Endothelial cell (in vitro differentiated cells): ENCODE data around the gene RRBP1. TPM values are rescaled to one million over a fixed set of nuclear protein-coding genes. Genes with fewer than 3 reads are reported as not detected.

Source experiments
- DNase-seq: peaks from one replicate; pipeline ENCODE4 v3.0.0; 2021; ENCODE audit warnings: low spot score
- H3K27ac Mint-ChIP-seq: one replicate; pipeline ENCODE4 v1.8.0; 2021; ENCODE audit warnings: mixed read lengths, inconsistent platforms; ENCODE audit not compliant: unreplicated experiment
- H3K27me3 Mint-ChIP-seq: one replicate; pipeline ENCODE4 v1.8.0; 2021; ENCODE audit warnings: mild to moderate bottlenecking, moderate library complexity, mixed read lengths, inconsistent platforms; ENCODE audit not compliant: unreplicated experiment
- H3K36me3 Mint-ChIP-seq: one replicate; pipeline ENCODE4 v1.8.0; 2021; ENCODE audit warnings: mild to moderate bottlenecking, low read depth, mixed read lengths, inconsistent platforms; ENCODE audit not compliant: unreplicated experiment
- H3K4me1 Mint-ChIP-seq: one replicate; pipeline ENCODE4 v1.8.0; 2021; ENCODE audit warnings: mild to moderate bottlenecking, mixed read lengths, inconsistent platforms; ENCODE audit not compliant: unreplicated experiment
- H3K4me3 Mint-ChIP-seq: one replicate; pipeline ENCODE4 v1.8.0; 2021; ENCODE audit warnings: mild to moderate bottlenecking, mixed read lengths, inconsistent platforms; ENCODE audit not compliant: unreplicated experiment
- H3K9me3 Mint-ChIP-seq: one replicate; pipeline ENCODE4 v1.8.0; 2021; ENCODE audit warnings: mixed read lengths, inconsistent platforms; ENCODE audit not compliant: unreplicated experiment
- total RNA-seq: library from RNA; stranded (reverse); fragmentation: NEBNext Ultra II Directional; extraction: Animal tissue kit (Norgen Biotek cat#: 25700); gene quantifications from one replicate; pipeline ENCODE4 v1.2.1, GENCODE V29; 2021; ENCODE audit not compliant: unreplicated experiment
- TF ChIP-seq, protein P1 (sequence below): fragments of 200-600 bp; sonication (generic); IDR thresholded peaks from one replicate; pipeline ENCODE4 v1.5.0; 2021; ENCODE audit warnings: antibody characterized with exemption; ENCODE audit not compliant: unreplicated experiment

RRBP1 gene
- total RNA-seq, 1 donor from 2014 or later = 179 TPM

DNA sequence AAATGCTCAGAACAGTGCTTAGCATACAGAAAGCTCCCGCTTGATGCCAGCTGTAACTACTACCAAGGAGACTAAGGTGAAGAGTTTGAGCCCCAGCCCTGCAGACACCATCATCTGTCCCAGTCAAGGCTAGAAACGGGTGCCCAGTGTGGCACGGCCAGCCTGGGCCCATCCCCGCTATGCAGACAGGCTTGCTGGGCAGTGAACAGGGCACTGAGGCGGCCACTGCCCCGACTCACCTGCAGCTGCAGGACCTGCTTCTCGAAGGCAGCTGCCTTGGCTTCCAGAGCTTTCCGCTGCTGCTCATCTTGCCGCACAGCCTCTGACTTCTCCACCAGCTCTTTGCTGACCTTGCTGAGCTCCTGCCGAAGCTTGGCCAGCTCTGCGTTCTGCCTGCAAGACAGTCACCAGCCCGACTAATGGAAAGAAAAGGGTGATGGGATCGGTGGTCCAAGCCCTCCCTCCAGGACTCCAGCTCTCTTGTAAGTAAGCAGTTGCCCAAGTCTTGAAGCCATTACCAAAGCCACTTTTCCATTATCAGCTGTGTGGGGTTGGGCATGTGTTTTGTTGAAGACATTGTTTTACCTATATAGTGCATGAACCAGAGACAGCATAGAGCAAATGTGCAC lies 48.7 kb downstream of the RRBP1 start:
- Mint-ChIP-seq H3K9me3 (no peaks in the 10 kb centered on the region), H3K36me3 (peaks cover 28% of the 10 kb centered on the region), H3K4me1 (no peaks in the 10 kb centered on the region), H3K27me3 (peaks cover 7% of the 10 kb centered on the region), H3K27ac (no peak overlapping the region), H3K4me3 (no peak overlapping the region)
- no peak for DNase-seq
- TF ChIP-seq, protein P1, sequence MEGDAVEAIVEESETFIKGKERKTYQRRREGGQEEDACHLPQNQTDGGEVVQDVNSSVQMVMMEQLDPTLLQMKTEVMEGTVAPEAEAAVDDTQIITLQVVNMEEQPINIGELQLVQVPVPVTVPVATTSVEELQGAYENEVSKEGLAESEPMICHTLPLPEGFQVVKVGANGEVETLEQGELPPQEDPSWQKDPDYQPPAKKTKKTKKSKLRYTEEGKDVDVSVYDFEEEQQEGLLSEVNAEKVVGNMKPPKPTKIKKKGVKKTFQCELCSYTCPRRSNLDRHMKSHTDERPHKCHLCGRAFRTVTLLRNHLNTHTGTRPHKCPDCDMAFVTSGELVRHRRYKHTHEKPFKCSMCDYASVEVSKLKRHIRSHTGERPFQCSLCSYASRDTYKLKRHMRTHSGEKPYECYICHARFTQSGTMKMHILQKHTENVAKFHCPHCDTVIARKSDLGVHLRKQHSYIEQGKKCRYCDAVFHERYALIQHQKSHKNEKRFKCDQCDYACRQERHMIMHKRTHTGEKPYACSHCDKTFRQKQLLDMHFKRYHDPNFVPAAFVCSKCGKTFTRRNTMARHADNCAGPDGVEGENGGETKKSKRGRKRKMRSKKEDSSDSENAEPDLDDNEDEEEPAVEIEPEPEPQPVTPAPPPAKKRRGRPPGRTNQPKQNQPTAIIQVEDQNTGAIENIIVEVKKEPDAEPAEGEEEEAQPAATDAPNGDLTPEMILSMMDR = no peak

DNA sequence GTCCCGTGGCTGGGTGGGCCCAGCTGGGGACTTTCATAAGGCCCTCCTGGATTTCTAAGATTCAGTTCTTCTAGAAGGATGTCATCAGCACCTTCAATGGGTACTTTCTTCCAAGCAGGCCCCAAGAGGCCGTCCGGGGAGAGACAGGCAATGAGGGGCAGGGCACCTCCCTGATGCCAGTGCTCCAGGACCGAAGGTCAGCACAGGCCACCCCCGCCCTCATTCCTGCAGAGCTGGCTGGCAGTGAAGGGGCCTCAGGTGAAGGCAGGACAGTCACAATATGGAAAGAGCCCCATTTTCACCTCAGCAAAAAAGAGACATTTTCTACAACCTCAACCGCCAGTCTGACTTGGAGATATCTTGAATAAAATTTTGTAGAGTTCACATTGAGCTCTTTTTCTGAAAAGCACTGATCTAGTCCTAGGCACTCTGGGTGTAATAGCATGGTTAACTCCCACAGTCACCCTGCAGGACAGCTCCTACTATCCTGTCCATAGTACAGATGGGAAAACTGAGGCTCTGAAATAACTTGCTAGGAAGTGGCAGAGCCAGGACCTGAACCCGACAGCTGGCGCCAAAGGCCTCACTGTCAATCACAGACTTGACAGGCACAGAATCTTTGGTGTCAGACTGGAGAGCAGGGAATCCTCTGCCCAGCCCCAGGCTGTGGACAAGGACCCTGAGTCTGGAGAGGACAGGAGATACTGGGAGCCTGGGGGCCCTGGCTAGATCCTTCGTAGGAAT lies 50.3 kb downstream of the RRBP1 start:
- no peak for DNase-seq
- TF ChIP-seq, protein P1 = no peak
- Mint-ChIP-seq H3K4me3 (no peak overlapping the region), H3K4me1 (no peaks in the 10 kb centered on the region), H3K36me3 (peaks cover 35% of the 10 kb centered on the region), H3K27me3 (peaks cover 10% of the 10 kb centered on the region), H3K27ac (no peak overlapping the region), H3K9me3 (no peaks in the 10 kb centered on the region)

DNA sequence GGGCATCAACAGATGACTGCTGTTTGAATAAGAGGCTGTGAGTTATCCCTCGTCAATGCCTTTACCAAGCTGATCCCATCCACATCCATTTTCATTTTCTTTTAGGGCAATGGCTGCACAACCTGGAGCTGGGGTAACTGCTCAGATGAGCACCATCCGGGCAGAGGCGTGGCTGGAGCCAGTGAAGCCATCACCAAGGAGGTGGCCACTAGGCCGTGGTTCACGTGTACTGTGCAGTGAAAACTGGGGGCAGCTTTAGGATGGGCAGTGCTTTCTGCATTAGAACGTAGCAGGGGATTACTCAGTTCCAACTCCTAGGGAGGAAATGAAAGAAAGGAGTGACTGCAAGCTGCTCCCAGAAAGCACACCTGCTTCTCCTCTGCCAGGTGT lies 51.2 kb downstream of the RRBP1 start:
- H3K36me3 Mint-ChIP-seq = peaks cover 36% of the 10 kb centered on the region
- H3K4me1 Mint-ChIP-seq = no peaks in the 10 kb centered on the region
- no peak for DNase-seq
- no peak overlapping the region for H3K4me3 Mint-ChIP-seq
- no peaks in the 10 kb centered on the region for H3K9me3 Mint-ChIP-seq
- TF ChIP-seq, protein P1 = no peak
- peaks cover 7% of the 10 kb centered on the region for H3K27me3 Mint-ChIP-seq
- no peak overlapping the region for H3K27ac Mint-ChIP-seq

GRCh38 chr20:17630151-17630805 lies 51.8 kb downstream of the RRBP1 start:
- TF ChIP-seq, protein P1 = no peak
- Mint-ChIP-seq H3K4me1 (no peaks in the 10 kb centered on the region), H3K36me3 (peaks cover 35% of the 10 kb centered on the region), H3K27ac (no peak overlapping the region), H3K27me3 (peaks cover 6% of the 10 kb centered on the region), H3K4me3 (no peak overlapping the region), H3K9me3 (no peaks in the 10 kb centered on the region)
- no peak for DNase-seq

DNA sequence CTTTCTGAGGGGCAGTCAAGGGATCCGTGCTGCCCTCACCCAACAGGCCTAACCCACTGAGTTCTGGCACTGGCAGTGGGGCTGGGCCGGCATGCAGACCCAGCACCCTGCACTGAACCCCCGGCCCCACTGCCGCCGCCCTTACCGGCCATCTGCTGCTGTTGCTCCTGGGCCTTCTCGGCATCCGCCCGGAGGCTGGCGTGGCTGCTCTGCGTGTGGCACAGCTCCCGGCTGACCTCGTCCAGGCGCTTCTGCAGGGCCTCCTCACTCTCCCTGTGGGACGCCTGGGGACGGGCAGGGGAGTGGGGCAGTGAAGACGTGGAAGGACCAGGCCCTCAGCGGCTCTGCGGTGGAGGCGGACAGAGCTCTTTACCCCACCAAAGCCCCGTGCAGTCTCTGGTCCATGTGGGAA lies 52.4 kb downstream of the RRBP1 start:
- TF ChIP-seq, protein P1 = no peak
- H3K4me1 Mint-ChIP-seq = no peaks in the 10 kb centered on the region
- peaks cover 35% of the 10 kb centered on the region for H3K36me3 Mint-ChIP-seq
- peaks cover 6% of the 10 kb centered on the region for H3K27me3 Mint-ChIP-seq
- no peaks in the 10 kb centered on the region for H3K9me3 Mint-ChIP-seq
- H3K27ac Mint-ChIP-seq = no peak overlapping the region
- no peak overlapping the region for H3K4me3 Mint-ChIP-seq
- no peak for DNase-seq
